ENCODE measurements around the gene CENPU. TPM values are rescaled to one million over a fixed set of nuclear protein-coding genes. Genes with fewer than 3 reads are reported as not detected.

The CENPU gene
- total RNA-seq, 4 donors from 2014 or later: 1.5 to 5.6 (median 4.1) TPM

DNA sequence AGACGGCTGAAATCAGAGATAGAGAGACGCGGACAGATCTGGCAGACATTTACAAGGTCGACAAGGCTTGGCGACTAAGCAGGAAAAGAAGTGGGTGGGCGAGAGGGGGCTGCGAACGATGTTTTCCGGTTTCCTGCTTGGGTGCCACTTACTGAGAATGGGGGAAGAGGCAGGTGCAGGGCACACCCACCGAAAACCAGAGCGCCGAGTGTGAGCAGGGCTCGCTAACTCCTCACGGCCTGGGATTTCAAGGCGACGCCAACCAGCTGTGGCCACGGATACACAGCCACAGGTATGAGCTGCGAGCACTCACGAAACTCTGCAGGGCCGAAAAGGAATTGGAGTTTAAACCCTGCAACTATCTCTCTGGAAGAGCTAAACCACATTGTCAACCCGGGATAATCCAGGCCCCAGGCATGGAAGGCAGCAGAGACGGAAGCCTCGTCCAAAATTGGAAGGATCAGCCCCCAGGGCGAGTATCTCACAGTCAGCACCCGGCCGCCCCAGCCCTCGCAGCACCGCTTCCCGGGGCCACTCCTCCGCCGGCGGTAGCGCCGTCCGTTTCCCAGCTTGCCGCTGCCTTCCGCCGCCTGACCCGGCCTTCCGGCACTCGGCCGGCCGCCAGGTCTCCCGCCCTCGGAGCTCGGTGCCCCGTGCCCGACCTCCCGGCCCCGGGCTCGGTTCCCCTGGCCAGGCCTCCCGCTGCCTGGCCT, 85.4 kb downstream of the CENPU start:
- no peaks in the 10 kb centered on the region for H3K36me3 ChIP-seq
- H3K4me3 ChIP-seq: peak overlapping the region; percentile 92 to 99 (median 94)
- WGBS, 2 donors (ENCODE audit: low coverage in 1 of 2): 0% methylated on average over 9 to 48 of the region's 52 CpGs
- H3K27me3 ChIP-seq: no peaks in the 10 kb centered on the region
- H3K9me3 ChIP-seq: no peaks in the 10 kb centered on the region
- in situ Hi-C loops (cut with MboI; ENCODE audit: low pct_ligation_motif_present in 1 of 4, low pct_unique_long_range_greater_than_20kb in 1 of 4, low sequenced_read_pairs in 3 of 4): loop anchor here in 1 of 4 donors (25.0 kb wide), 1 partner anchor 386 kb away; no protein-coding TSS in a partner anchor
- DNase-seq: peak; percentile 72
- peak overlapping the region; percentile 99 to 100 (median 99) for H3K27ac ChIP-seq
- TF ChIP-seq EP300 (IDR thresholded peaks at IDR 0.05; ENCODE audit: low read depth) (no peak), POLR2AphosphoS5 (IDR thresholded peaks at IDR 0.05) (no peak), POLR2A (IDR thresholded peaks at IDR 0.05) (no peak)
- TF ChIP-seq, protein P1, sequence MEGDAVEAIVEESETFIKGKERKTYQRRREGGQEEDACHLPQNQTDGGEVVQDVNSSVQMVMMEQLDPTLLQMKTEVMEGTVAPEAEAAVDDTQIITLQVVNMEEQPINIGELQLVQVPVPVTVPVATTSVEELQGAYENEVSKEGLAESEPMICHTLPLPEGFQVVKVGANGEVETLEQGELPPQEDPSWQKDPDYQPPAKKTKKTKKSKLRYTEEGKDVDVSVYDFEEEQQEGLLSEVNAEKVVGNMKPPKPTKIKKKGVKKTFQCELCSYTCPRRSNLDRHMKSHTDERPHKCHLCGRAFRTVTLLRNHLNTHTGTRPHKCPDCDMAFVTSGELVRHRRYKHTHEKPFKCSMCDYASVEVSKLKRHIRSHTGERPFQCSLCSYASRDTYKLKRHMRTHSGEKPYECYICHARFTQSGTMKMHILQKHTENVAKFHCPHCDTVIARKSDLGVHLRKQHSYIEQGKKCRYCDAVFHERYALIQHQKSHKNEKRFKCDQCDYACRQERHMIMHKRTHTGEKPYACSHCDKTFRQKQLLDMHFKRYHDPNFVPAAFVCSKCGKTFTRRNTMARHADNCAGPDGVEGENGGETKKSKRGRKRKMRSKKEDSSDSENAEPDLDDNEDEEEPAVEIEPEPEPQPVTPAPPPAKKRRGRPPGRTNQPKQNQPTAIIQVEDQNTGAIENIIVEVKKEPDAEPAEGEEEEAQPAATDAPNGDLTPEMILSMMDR (IDR thresholded peaks at IDR 0.05): no peak
- intact Hi-C loops (cut with DNase I; ENCODE audit: low total_unique reads): loop anchor here (5.0 kb wide), 1 partner anchor 176 kb away; the partner anchor contains the start of gene IRF2
- peaks cover 22 to 51% (median 38%) of the 10 kb centered on the region in 4 donors for H3K4me1 ChIP-seq

DNA sequence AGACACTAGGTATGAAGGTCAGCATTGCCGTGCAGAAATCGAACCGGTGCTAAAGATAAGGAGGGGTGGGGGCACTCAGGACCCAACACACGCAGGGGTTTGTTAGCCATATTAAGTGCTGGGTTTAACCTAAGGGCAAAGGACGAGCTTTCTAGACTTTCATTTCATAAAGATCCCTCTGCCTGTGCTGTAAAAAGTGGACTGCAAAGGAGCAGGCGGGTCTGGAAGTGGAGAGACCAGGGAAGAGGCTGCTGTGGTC, 85.9 kb downstream of the CENPU start:
- no peaks in the 10 kb centered on the region for H3K27me3 ChIP-seq
- H3K4me3 ChIP-seq: peak overlapping the region; percentile 92 to 99 (median 94)
- H3K4me1 ChIP-seq: peaks cover 22 to 51% (median 38%) of the 10 kb centered on the region in 4 donors
- in situ Hi-C loops (cut with MboI; ENCODE audit: low pct_ligation_motif_present in 1 of 4, low pct_unique_long_range_greater_than_20kb in 1 of 4, low sequenced_read_pairs in 3 of 4) (loop anchor here in 1 of 4 donors (25.0 kb wide), 1 partner anchor 386 kb away; no protein-coding TSS in a partner anchor), intact Hi-C loops (cut with DNase I; ENCODE audit: low total_unique reads) (loop anchor here (5.0 kb wide), 1 partner anchor 176 kb away; the partner anchor contains the start of gene IRF2)
- no peaks in the 10 kb centered on the region for H3K36me3 ChIP-seq
- 2 to 3% methylated on average over 6 of the region's 6 CpGs for WGBS, 2 donors (ENCODE audit: low coverage in 1 of 2)
- no peak for DNase-seq
- TF ChIP-seq POLR2AphosphoS5 (IDR thresholded peaks at IDR 0.05) (no peak), POLR2A (IDR thresholded peaks at IDR 0.05) (no peak)
- peak overlapping the region; percentile 99 to 100 (median 99) for H3K27ac ChIP-seq
- H3K9me3 ChIP-seq: no peaks in the 10 kb centered on the region

- Histone ChIP-seq H3K27ac (peak overlapping the region; percentile 99 to 100 (median 99)), H3K36me3 (no peaks in the 10 kb centered on the region), H3K27me3 (no peaks in the 10 kb centered on the region), H3K4me3 (peak overlapping the region; percentile 92 to 99 (median 94)), H3K9me3 (no peaks in the 10 kb centered on the region), H3K4me1 (peaks cover 22 to 51% (median 38%) of the 10 kb centered on the region in 4 donors)
- in situ Hi-C loops (cut with MboI; ENCODE audit: low pct_ligation_motif_present in 1 of 4, low pct_unique_long_range_greater_than_20kb in 1 of 4, low sequenced_read_pairs in 3 of 4) (loop anchor here in 1 of 4 donors (25.0 kb wide), 1 partner anchor 385 kb away; no protein-coding TSS in a partner anchor), intact Hi-C loops (cut with DNase I; ENCODE audit: low total_unique reads) (loop anchor here (5.0 kb wide), 1 partner anchor 175 kb away; the partner anchor contains the start of gene IRF2)
- no peak for DNase-seq
- no peak for TF ChIP-seq EP300 (IDR thresholded peaks at IDR 0.05; ENCODE audit: low read depth)
- no peak for TF ChIP-seq POLR2A (IDR thresholded peaks at IDR 0.05)
- TF ChIP-seq POLR2AphosphoS5 (IDR thresholded peaks at IDR 0.05): peak in 1 of 3 donors; percentile 5
- TF ChIP-seq, protein P1 (IDR thresholded peaks at IDR 0.05): no peak
- 30 to 37% methylated on average over 6 to 7 of the region's 7 CpGs for WGBS, 2 donors (ENCODE audit: low coverage in 1 of 2)
Measured at GRCh38 chr4:184647266-184648053, 86.4 kb downstream of the CENPU start.

DNA sequence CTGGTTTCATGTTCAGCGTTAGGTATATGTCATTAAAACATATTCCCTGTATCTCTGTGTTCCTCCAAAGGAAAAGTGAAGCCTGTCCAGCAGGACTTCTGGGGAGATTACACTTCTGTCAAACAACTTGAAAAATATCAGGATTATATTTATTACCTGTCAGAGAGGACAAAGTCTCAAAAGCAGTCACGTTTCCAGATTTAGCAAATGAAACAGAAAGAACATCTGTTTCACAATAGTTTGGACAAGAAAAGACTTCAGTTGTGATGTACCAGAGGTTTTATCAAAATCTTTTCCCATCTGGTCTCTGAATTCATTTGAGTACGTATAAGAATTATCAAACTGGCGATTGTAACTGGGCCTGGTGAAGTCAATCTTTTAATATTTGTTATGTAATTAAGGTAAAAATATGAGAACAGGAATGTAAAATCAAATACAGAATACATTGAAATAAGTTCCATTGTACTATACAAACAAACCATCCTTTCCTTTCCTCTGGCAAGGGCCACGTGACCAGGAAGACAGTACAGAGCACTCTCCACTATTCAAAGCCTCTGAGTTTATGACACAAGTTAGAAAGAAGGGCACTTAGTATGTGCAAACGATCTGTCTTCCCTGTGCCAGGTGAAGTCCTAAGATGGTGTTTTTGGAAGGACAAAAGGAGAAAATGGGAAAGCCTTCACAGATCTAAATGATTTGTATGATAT, 87.8 kb downstream of the CENPU start:
- TF ChIP-seq, protein P1 (IDR thresholded peaks at IDR 0.05): no peak
- TF ChIP-seq POLR2AphosphoS5 (IDR thresholded peaks at IDR 0.05): no peak
- Histone ChIP-seq H3K27ac (peak overlapping the region; percentile 99 to 100 (median 99)), H3K4me1 (peaks cover 22 to 51% (median 38%) of the 10 kb centered on the region in 4 donors), H3K4me3 (no peak overlapping the region), H3K9me3 (no peaks in the 10 kb centered on the region), H3K36me3 (no peaks in the 10 kb centered on the region), H3K27me3 (no peaks in the 10 kb centered on the region)
- 41 to 58% methylated on average over 5 to 6 of the region's 6 CpGs for WGBS, 2 donors (ENCODE audit: low coverage in 1 of 2)
- in situ Hi-C loops (cut with MboI; ENCODE audit: low pct_ligation_motif_present in 1 of 4, low pct_unique_long_range_greater_than_20kb in 1 of 4, low sequenced_read_pairs in 3 of 4) (loop anchor here in 1 of 4 donors (25.0 kb wide), 1 partner anchor 384 kb away; no protein-coding TSS in a partner anchor), intact Hi-C loops (cut with DNase I; ENCODE audit: low total_unique reads) (loop anchor here (5.0 kb wide), 1 partner anchor 174 kb away; the partner anchor contains the start of gene IRF2)
- peak; percentile 21 for DNase-seq

All from transverse colon (tissue), 4 donors.